Stomach (tissue), 9 donors: Measurements from ENCODE around the gene SHQ1. TPM values are rescaled to one million over a fixed set of nuclear protein-coding genes. Genes with fewer than 3 reads are reported as not detected.
A peak's percentile ranks its signal among the peaks of the same experiment; 100 is the strongest.

Source experiments
- DNase-seq, 2 donors: peaks; one replicate each; pipeline versions ENCODE4 v3.0.0 to v3.0.0-alpha.2; 2013 to 2019
- H3K27ac ChIP-seq, 5 donors: fragments of 200-600 bp in 4 of 5; sonication (generic) in 4 of 5; one replicate each; pipeline ENCODE4 v1.5.1; 2013 to 2019; ENCODE audit warnings: mild to moderate bottlenecking in 1 of 5, moderate library complexity in 1 of 5
- H3K27me3 ChIP-seq, 3 donors: fragments of 200-600 bp; sonication (generic); one replicate each; pipeline ENCODE4 v1.5.1; 2017 to 2019; ENCODE audit warnings: mixed run types in 1 of 3
- H3K36me3 ChIP-seq, 4 donors: fragments of 200-600 bp; sonication (generic); 1 replicate in 3 of 4; 2 replicates in 1 of 4; pipeline ENCODE4 v1.5.1; 2016 to 2019
- H3K4me1 ChIP-seq, 4 donors: fragments of 200-600 bp; sonication (generic); one replicate each; pipeline ENCODE4 v1.5.1; 2016 to 2019
- H3K4me3 ChIP-seq, 4 donors: fragments of 200-600 bp; sonication (generic) in 3 of 4; one replicate each; pipeline ENCODE4 v1.5.1; 2016 to 2019; ENCODE audit warnings: mild to moderate bottlenecking in 1 of 4
- H3K9me3 ChIP-seq, 4 donors: fragments of 200-600 bp; sonication (generic); one replicate each; pipeline ENCODE4 v1.5.1; 2016 to 2019
- CTCF ChIP-seq, 7 experiments: fragments of 450-650 bp in 4 of 7; fragments of 200-600 bp in 3 of 7; sonication (generic) in 3 of 7; IDR thresholded peaks; one replicate each; pipeline ENCODE4 v1.5.1; 2016 to 2019; ENCODE audit warnings: antibody characterized with exemption in 7 of 7, control low read depth in 2 of 7, mild to moderate bottlenecking in 1 of 7
- EP300 ChIP-seq: sonication (generic); formaldehyde crosslinking; IDR thresholded peaks from one replicate; pipeline ENCODE4 v1.6.1; 2017; ENCODE audit warnings: antibody characterized with exemption
- POLR2A ChIP-seq, 4 donors: fragments of 450-650 bp; IDR thresholded peaks; one replicate each; pipeline ENCODE4 v1.6.1; 2016; ENCODE audit warnings: antibody characterized with exemption in 4 of 4, control low read depth in 2 of 4, mild to moderate bottlenecking in 1 of 4, moderate library complexity in 1 of 4
- POLR2AphosphoS5 ChIP-seq, 3 donors: sonication (generic); formaldehyde crosslinking; IDR thresholded peaks; one replicate each; pipeline ENCODE4 v1.6.1; 2016; ENCODE audit warnings: antibody characterized with exemption in 3 of 3
- WGBS, 5 donors: extraction: QIAGEN DNeasy Blood & Tissue Kit in 3 of 5; methylation state at CpG; one replicate each; pipeline versions ENCODE4 v1.1.5 to v1.1.7; 2013 to 2018; 5-methylcytosine and 5-hydroxymethylcytosine counted together
- intact Hi-C: fragments of 100-400 bp; cut with DNase I; formaldehyde crosslinking; loops from one replicate; pipeline ENCODE4 v1.15.1; 2023; ENCODE audit warnings: low total_unique reads
- polyA plus RNA-seq, 3 donors: library from polyadenylated mRNA; stranded (reverse); fragments of 200-250 nt; gene quantifications; one replicate each; pipeline ENCODE4 v1.2.3, GENCODE V29; 2013
- total RNA-seq, 5 donors: library from RNA; depleted of rRNA; stranded (reverse); fragments of >200 nt; gene quantifications; one replicate each; pipeline versions ENCODE4 v1.1.0 to v1.2.3, GENCODE V29; 2014 to 2016
- donor health status: healthy with polysubstance abuse.
- donor health status: Bipolar disorder and iron deficiency.
- donor health status: healthy.

Gene SHQ1
- total and polyA plus RNA-seq, 8 donors, result 7.5 to 77.9 (median 12.0) TPM

GRCh38 chr3:72727726-72728125 lies 120.5 kb downstream of the SHQ1 start:
- intact Hi-C loops, result no loop called here
- Histone ChIP-seq H3K36me3 (no peaks in the 10 kb centered on the region), H3K27me3 (peaks cover 0 to 8% (median 0%) of the 10 kb centered on the region in 3 donors), H3K27ac (no peak overlapping the region), H3K9me3 (peaks cover 0 to 7% (median 2%) of the 10 kb centered on the region in 4 donors), H3K4me1 (peaks cover 0 to 2% (median 0%) of the 10 kb centered on the region in 4 donors), H3K4me3 (no peak overlapping the region)
- 89 to 94% (median 91%) methylated on average over 7 of the region's 7 CpGs for WGBS, 5 donors
- no peak for DNase-seq
- TF ChIP-seq POLR2AphosphoS5 (IDR thresholded peaks at IDR 0.05) (no peak), POLR2A (IDR thresholded peaks at IDR 0.05) (no peak), CTCF (IDR thresholded peaks at IDR 0.05) (no peak), EP300 (no peak)

DNA sequence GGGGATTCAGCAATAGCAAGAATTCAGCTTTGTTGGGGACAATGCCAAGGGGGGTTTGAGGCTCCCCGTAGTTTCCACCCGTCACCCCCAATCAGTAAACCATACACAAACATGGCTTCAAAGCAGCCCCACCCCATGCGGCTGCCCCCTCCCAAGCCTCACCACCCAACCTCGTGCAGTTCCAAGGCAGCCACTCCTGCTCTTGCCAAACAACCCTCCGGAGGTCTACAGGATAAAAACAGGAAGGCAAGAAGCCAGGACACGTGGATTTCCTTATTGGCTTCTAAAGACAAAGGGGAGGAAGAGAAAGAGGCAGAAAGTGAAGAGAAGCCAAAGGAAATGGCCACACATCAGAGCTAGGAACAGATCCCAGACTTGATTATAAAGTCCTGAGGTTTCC lies 121.1 kb downstream of the SHQ1 start:
- intact Hi-C loops, result no loop called here
- TF ChIP-seq POLR2AphosphoS5 (IDR thresholded peaks at IDR 0.05) (no peak), POLR2A (IDR thresholded peaks at IDR 0.05) (no peak), EP300 (no peak), CTCF (IDR thresholded peaks at IDR 0.05) (no peak)
- H3K27ac ChIP-seq, result no peak overlapping the region
- peaks cover 0 to 4% (median 0%) of the 10 kb centered on the region in 4 donors for H3K4me1 ChIP-seq
- H3K9me3 ChIP-seq, result peaks cover 0 to 4% (median 0%) of the 10 kb centered on the region in 4 donors
- H3K36me3 ChIP-seq, result no peaks in the 10 kb centered on the region
- H3K4me3 ChIP-seq, result no peak overlapping the region
- peaks cover 0 to 8% (median 0%) of the 10 kb centered on the region in 3 donors for H3K27me3 ChIP-seq
- no peak for DNase-seq
- WGBS, 5 donors, result 27 to 42% (median 35%) methylated on average over 6 of the region's 6 CpGs

GRCh38 chr3:72725229-72725628 lies 123.0 kb downstream of the SHQ1 start:
- intact Hi-C loops, result no loop called here
- Histone ChIP-seq H3K36me3 (no peaks in the 10 kb centered on the region), H3K4me1 (peaks cover 0 to 4% (median 0%) of the 10 kb centered on the region in 4 donors), H3K4me3 (no peak overlapping the region), H3K27me3 (peaks cover 0 to 8% (median 0%) of the 10 kb centered on the region in 3 donors), H3K27ac (no peak overlapping the region), H3K9me3 (no peaks in the 10 kb centered on the region)
- 73 to 89% (median 76%) methylated on average over 6 of the region's 6 CpGs for WGBS, 5 donors
- DNase-seq, result no peak
- TF ChIP-seq CTCF (IDR thresholded peaks at IDR 0.05), result no peak
- no peak for TF ChIP-seq POLR2A (IDR thresholded peaks at IDR 0.05)

DNA sequence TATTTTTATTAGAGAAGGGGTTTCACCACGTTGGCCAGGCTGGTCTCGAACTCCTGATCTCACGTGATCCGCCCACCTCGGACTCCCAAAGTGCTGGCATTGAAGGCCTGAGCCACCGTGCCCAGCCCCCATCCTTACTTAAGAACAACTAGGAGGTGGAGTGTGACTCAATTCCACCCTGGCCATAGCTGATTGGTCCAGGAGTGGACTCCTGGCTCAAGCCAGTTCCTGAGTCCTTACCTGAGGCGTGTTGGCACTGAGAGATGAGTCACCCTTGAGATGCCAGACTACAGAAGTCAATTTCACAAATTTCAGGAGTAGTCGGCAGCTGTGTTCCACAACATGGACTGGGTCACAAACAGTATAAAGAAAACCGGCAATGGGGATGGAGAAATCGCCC lies 124.2 kb downstream of the SHQ1 start:
- Histone ChIP-seq H3K27ac (no peak overlapping the region), H3K27me3 (peaks cover 0 to 8% (median 0%) of the 10 kb centered on the region in 3 donors), H3K4me1 (peaks cover 0 to 4% (median 0%) of the 10 kb centered on the region in 4 donors), H3K9me3 (no peaks in the 10 kb centered on the region), H3K36me3 (no peaks in the 10 kb centered on the region), H3K4me3 (no peak overlapping the region)
- no peak for TF ChIP-seq POLR2A (IDR thresholded peaks at IDR 0.05)
- WGBS, 5 donors, result 90 to 97% (median 91%) methylated on average over 10 of the region's 10 CpGs
- intact Hi-C loops, result no loop called here
- no peak for DNase-seq

- Histone ChIP-seq H3K4me1 (peaks cover 0 to 4% (median 0%) of the 10 kb centered on the region in 4 donors), H3K27ac (no peak overlapping the region), H3K9me3 (no peaks in the 10 kb centered on the region), H3K4me3 (no peak overlapping the region), H3K36me3 (no peaks in the 10 kb centered on the region), H3K27me3 (peaks cover 0 to 7% (median 0%) of the 10 kb centered on the region in 3 donors)
- peak; percentile 38 to 52 for DNase-seq
- intact Hi-C loops, result no loop called here
- WGBS, 5 donors, result 30 to 50% (median 35%) methylated on average over 8 of the region's 8 CpGs
- TF ChIP-seq CTCF (IDR thresholded peaks at IDR 0.05) (no peak), POLR2A (IDR thresholded peaks at IDR 0.05) (no peak), EP300 (no peak), POLR2AphosphoS5 (IDR thresholded peaks at IDR 0.05) (no peak)
These were observed 125.1 kb downstream of the SHQ1 start for GRCh38 chr3:72722930-72723726.
